HG02798 (cell line): ENCODE data around the gene TBC1D22A.

Experiments
- ATAC-seq: cut with Tn5 transposase; IDR thresholded peaks from one replicate; pipeline ENCODE4 v1.9.1; 2021; ENCODE audit warnings: mild to moderate bottlenecking; ENCODE audit not compliant: unreplicated experiment, poor library complexity

Gene TBC1D22A

DNA sequence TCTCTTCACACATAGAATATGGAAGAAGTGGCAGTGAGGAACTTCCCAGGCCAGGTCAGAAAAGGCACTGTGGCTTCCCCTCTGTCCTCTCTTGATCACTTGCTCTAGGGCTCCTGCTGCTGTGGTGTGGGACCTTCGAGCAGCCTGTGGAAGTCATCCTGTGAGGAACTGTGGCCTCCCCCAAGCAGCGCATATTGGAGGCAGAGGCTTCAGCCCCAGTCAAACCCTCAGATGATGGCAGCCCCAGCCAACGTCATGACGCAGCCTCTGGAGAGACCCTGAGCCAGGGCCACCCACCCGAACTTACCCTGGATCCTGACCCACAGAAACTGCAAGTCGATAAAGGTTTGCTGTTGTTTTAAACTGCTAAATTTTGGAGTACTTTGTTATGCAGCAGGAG is 444.9 kb downstream of the TBC1D22A start:
- no peak for ATAC-seq

GRCh38 chr22:47207846-47208554 is 445.6 kb downstream of the TBC1D22A start:
- no peak for ATAC-seq

DNA sequence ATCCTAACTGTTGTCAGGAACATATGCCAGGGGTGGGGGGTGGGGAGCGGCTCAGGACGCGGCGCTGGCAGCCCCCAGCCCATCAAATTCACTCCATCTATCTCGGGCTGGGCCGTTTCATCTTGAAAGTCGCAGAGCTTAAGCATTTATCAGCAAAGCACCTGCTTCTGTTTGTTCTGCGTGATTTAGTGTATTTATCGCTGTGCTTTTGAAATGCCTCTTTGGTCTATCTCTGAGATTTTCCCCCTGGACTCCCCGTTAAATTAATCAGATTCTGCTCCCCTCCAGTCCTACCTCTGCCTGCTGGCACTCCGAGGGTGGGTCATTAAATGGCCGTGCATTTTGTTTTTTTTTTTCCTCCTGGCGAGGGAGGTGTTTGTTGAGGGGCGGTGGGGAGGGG is 446.2 kb downstream of the TBC1D22A start:
- ATAC-seq = no peak

DNA sequence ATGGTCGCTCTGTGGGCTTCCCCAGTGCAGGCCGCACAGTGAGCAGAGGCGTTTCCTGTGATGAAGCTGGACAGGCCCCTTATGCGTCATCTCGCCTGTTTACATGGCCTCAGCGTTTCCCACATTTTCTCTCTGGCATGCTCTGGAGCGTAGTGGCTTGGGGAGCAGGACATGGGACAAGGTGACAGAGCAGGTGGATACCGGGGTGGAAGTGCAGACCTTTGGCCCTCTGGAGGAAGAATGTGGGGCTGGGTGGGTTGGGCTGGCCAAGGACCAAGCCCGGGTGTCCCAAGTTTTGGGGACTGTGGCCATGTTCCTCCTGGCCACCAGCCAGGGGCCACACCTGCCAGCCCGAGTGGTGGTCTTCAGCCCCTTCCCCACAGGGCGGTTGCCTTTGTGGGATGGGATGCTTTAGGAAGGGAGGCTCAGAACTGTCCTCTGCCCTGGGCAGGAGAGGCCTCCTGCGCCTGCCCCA is 446.6 kb downstream of the TBC1D22A start:
- no peak for ATAC-seq

GRCh38 chr22:47209547-47210023 is 447.1 kb downstream of the TBC1D22A start:
- ATAC-seq = no peak

DNA sequence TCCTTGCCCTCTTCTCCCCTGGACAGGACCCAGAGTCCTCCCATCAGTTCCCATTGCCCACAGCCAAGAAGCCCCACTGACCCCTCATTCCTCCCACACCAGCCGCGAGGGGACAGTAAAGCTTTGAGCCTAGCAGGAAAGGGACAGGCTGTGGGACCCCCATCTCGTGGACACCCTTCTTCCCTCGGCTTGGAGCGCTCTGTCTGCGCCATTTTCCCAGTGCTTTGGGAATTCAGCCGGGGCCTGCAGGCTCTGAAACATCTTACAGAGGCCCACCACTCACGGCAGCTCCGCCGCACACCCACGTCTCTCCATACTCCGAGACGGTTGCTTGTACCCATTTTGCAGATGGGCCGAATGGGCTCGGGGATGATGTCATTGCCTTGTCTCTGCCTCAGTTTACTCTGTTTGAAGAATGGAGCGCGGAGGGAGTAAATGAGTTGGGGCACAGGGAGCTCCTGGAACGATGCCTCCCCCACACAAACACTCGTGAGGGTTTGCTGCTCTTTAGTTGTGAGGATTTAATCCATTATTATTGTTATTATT is 447.7 kb downstream of the TBC1D22A start:
- no peak for ATAC-seq

DNA sequence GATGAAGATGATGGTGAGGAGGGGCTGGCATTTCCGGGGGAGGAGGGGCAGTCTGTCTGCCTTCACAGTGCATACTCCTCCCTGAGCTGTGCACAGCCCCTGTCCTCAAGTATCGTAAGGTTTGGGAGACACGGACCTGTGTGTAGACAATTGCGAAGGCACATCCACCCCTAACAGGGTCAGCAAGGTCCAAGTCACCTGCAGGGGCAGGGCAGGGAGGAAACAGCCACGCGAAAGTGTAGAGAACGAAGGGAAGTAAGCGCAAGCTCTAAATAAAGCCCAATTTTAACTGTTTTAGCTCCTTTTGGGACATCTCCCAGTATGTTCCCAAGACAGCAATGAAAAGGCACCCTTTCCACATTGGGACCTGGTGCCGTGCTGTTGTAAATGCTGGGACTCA is 448.2 kb downstream of the TBC1D22A start:
- ATAC-seq = no peak

DNA sequence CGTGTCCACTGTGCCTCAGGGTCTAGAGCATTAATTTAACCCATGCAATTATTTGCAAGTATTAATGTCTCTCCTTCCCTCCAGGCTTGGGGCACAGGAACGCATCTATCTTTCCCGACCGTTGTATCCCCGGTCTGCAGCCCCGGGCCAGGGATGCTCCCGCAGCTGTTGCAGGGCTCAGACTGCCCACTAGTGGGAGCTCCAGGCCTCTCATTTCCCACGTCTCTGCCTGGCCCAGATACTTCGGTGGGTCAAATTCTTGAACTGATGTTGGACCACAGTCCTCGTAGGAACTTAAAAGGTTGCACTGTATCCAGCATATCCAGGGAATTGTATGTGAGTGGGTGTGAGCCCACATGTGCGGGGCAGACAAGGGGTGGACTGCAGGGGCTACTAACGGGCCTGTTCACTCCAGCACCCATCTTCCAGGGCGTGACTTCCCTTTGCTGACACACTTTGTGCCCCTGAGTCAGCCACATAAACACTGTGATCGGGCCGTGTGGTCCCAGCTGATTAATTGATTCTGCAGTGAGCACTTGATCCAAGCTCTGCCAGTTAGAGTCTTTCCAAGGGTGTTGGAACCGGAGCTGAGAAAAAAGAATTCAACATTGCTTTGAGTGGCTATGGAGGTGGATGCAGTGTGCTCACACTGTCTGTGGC is 451.3 kb downstream of the TBC1D22A start:
- ATAC-seq = no peak

DNA sequence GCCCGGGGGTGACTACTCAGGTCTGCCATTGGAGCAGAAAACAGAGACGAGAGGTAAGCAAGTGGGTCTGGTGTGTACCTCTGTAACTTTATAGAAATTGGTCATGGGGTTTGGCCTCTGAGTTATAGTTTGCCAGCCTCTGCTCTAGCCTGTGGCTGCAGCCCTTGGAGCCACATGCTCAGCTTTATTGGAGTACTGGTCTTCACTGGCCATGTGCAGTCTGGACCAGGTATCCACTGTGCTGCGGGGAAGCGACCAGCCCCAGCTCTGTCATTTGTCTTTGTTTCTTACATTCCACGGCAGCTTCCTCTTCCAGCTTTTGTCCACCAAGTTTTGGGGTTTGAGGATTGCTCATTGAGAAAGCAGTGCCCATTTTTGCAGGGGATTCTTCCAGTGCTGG is 453.4 kb downstream of the TBC1D22A start:
- no peak for ATAC-seq

GRCh38 chr22:47218671-47219070 is 456.2 kb downstream of the TBC1D22A start:
- ATAC-seq = no peak

- ATAC-seq = no peak
Observed at GRCh38 chr22:47219789-47220188, 457.3 kb downstream of the TBC1D22A start.

DNA sequence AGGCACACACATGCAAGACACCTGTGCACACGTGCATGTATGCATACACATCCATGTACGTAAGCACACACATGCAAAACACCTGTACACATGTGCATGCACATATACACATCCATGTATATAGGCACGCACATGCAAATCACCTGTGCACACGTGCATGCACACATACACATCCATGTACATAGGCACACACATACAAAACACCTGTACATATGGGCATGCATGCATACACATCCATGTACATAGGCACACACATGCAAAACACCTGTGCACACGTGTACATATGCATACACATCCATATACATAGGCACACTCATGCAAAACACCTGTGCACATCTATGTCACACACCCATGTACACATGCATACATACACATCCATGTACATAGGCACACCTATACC is 458.3 kb downstream of the TBC1D22A start:
- no peak for ATAC-seq

DNA sequence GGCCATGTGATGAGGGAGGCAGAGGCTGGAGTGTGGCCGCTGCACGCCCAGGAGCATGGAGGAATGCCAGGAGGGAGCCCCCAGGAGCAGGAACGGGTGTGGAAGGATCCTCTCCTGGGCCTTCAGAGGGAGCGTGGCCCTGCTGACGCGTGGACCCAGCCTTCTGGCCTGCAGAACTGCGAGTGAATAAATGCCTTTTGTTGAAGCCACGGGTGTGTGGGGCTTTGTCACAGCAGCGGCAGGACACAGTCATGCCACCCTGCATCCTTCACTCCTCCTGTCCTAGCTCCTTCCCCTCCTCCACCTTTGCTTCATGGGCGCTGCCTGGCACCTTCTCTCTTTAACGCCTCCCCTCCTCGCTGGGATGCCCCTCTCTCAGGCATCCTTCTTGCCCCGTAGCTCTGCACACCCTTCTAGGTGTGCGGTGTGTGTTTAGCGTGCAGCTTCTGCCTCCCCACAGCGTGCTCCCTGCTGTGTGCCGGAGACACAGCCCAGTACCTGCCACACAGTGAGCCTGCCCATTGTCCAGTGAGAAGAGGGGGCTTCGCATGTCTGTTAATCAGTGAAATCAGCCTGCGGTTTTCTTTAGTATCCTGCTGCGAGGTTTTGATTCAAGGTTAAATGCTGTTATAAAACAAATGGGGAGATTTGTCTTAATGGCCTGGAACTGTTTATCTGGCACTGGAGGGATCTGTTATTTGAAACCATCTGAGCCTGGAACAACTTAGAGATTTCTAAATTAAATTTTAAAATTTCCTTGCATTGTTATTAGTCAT is 459.6 kb downstream of the TBC1D22A start:
- no peak for ATAC-seq
